HG03342 (cell line): ENCODE measurements around the gene AHNAK.

ENCODE experiments used
- ATAC-seq: cut with Tn5 transposase; IDR thresholded peaks from one replicate; pipeline ENCODE4 v1.9.1; 2021; ENCODE audit warnings: mild to moderate bottlenecking, moderate library complexity; ENCODE audit not compliant: unreplicated experiment

AHNAK gene

DNA sequence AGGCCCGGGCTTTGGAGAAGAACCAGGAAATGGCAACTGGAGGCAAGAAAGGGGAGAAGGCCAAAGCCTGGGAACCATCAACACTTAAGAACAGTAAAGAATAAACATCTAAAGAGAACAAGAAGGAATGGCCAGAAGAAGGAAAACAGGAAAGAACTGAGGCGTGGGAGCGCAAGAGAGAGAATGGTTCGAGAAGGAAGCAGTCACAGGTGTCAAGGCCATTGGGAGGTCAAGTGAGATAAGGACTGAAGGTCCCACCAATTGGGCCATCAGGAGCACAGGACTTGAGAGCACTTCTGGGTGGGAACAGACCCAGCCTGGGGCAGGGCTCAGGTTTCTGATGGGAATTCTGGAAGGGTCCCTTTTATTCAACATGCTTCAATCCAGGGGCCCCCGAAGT is 128.5 kb downstream of the AHNAK start:
- no peak for ATAC-seq

GRCh38 chr11:62416596-62416995 is 130.0 kb downstream of the AHNAK start:
- ATAC-seq = no peak

GRCh38 chr11:62413060-62413696 is 133.4 kb downstream of the AHNAK start:
- no peak for ATAC-seq

- no peak for ATAC-seq
Measured at GRCh38 chr11:62411524-62411923, 135.1 kb downstream of the AHNAK start.

DNA sequence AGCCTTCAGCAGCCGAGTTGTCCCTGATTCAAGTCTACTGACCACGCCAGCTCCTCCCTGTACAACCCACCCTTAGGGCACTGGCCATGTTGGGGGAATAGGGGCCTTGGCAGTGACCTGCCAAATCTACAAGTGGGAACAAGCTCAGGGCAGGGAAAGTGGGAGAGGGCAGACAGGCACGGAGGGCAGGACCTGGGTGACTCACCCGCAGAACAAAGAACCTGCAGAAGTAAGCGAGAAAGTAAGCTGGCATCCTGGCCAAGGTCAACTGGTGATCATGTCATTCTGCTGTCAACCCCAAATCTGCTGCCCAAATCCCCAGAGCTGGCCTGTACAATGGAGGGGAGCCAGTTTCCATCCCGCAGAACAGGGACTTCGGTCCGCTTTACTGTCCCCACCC is 135.6 kb downstream of the AHNAK start:
- no peak for ATAC-seq

- ATAC-seq = no peak
Measured at GRCh38 chr11:62409831-62410230, 136.8 kb downstream of the AHNAK start.

GRCh38 chr11:62406034-62406433 is 140.6 kb downstream of the AHNAK start:
- ATAC-seq = no peak

DNA sequence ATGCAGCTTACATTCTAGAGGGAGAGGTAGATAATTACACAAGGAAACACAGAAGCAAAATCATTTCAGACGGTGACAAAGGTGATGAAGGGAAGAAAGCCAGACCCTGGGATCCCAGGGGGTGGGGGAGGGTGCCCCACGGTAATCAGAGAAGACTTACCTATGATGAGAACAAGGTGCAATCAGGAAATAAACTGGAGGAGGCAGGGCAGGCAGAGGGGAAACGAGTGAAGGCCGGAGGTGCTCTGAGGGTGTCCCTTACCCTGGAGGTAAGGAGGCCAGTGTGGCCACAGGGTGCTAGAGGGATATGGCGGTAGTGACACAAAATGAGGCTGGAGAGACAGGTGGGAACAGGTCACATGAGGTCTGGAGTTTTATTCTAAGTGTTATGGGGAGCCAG is 141.7 kb downstream of the AHNAK start:
- no peak for ATAC-seq

DNA sequence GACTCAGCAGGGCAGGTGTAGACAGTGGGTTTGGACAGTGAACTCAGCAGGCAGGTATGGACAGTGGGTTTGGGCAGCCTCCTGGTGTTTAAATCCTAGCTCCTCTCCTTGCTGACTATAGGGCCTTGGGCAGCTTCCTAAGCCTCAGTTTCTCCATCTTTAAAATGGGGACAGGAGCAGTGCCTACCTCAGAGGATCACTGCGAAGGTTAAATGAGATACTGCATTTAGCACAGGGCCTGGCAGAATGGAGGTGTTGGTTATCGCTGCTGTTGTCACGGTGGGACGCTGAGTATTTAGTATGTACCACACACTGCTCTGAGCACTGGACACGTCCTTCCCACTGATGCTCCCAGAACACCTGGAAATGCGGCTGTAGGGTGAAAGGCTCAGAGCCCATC is 142.2 kb downstream of the AHNAK start:
- ATAC-seq = no peak

- ATAC-seq = no peak
Measured at GRCh38 chr11:62402960-62403730, 143.5 kb downstream of the AHNAK start.

DNA sequence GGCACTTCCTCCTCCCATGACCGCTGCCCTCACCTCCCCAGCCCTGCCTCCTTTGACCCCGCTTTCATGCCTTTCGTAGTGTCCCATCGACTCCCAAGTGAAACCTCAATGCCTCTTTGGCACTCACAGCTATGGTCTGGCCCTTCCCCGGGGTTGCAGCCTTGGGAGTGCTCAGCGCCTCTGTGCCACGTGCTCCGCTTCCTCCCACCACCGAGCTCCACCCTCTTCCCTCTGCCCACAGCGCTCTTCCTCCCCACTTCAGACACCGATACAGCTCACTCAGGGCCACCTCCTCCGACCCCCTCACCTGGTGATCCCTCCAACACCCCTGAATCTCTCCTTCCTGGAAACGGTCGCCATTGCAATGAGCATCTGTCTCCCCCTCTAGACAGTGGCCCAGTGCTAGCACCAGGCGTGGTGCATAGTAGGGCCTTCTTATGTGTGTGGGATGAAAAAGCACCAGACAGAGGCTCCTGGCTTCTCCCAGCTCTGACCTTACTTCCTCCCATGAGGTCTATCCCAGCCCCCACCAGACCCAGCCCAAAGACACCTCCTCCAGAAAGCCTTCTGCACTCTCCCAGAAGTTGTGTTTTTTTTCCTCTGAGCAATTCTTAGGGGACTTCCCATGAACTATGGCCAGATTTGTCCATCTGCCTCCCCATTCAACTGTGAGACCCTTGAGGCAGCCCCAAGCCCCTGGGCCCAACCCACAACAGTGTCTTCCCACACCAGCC is 144.2 kb downstream of the AHNAK start:
- no peak for ATAC-seq

DNA sequence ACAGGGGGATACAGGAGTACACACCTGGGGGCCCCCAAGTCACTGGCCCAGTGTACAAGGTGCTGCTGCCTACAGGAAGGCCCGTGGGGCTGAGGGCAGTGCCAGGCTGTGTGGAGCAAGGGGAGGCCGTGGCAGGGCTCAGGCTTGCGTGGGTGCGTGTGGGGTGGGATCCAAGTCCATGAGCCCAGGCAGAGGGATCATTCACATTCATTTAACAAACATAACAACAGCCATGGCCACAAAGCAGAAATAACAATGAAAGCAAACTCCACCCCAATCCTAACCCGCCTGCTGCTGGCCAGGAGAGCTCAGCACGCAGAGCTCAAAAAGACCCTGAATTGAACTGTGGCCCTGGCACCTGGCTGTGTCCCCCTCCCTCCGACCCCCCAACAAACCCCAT is 144.8 kb downstream of the AHNAK start:
- no peak for ATAC-seq

- no peak for ATAC-seq
Measured at GRCh38 chr11:62401356-62401755, 145.2 kb downstream of the AHNAK start.

GRCh38 chr11:62400760-62401159 is 145.8 kb downstream of the AHNAK start:
- ATAC-seq = no peak

- no peak for ATAC-seq
Measured at GRCh38 chr11:62400281-62400680, 146.3 kb downstream of the AHNAK start.

DNA sequence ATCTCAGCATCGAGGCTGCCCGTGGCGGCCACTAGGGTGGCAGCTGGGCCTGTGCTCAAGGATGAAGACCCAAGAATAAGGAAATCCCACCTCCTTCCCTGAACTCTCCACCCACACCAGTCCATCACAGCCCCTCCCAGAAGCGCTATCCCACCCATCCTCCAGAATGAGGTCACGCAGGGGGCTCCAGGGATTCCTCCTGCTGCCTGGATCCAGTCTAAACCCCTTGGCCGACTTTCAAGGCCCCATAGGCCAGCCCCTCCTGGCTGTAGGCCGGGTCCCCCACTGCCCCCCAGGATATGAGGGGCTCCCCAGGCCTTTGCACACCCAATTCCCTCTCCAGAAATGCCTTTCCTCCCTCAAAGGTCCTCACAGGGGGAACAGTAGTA is 146.7 kb downstream of the AHNAK start:
- ATAC-seq = no peak

DNA sequence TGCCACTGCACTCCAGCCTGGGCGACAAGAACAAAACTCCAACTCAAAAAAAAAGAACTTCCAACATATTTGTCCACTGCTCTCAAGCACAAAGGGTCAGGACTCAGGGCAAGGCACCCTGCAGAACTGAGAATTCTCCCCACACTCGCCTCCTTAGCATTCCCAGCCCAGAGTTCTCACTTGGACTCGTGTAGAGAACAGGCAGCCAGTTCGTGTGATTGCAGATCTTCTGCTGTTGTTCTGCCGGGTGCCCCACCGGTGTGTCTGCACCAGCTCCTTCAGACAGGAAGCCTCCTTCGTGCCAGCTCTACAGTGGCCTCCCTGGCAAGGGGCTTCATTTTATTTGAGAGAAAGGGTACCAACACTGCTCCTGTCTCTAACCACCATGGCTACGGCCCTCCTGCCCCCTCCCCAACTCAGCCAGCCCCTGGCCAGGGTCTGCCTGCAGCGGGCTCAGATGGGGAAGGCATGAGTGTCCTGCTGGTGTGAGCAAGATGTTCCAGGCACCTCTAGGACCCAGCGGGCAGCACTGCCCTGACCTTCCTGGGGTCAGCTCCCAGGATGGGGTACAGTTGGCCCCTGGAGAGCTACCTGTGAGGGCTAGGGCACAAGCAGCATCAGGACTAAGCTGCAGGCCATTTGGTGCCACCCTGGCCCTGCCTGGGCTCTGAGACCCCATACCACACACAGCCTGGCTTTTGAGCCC is 147.3 kb downstream of the AHNAK start:
- ATAC-seq = no peak

DNA sequence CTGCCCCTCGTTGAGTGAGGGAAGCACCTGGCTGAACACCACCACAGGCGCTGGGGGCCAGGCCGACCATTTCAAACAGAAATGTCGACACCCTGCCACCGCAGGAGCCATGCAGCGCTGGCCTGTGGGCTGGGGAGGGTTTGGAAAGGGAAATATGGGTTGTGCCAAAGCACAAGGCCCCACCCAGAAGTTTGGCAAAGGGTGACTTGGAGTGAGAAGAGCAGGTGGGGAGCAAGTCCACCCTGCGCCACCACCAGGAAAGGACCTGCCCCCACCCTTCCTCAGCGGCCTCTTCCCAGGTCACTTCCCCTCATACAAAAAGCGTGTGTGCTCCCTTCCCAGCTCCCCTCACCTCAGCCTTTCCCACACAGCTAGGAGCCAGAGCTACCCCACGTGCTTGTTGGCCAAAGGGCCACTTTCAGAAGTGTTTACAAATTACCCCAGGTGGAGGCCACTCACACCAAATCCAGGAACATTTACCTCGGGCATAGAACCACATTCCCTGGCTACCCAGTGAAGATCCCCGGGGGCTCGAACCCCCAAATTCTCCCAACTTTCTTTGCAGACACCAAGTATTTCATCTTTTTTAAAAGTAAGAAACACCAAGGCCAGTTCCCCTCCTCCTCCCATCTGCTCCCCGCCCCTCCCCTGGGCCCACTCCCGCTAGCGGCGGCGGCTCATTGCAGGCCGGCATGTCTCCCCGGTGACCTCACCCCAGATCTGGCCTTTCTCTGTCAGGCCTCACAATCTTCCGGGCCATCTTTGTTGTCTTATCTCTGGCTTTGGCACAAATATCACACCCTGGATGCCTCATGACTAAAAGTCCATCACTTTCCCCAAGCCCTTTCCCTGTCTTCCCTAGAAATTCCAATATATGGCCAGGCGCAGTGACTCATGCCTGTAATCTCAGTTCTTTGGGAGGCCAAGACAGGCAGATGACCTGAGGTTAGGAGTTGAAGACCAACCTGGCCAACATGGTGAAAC is 148.3 kb downstream of the AHNAK start:
- no peak for ATAC-seq

DNA sequence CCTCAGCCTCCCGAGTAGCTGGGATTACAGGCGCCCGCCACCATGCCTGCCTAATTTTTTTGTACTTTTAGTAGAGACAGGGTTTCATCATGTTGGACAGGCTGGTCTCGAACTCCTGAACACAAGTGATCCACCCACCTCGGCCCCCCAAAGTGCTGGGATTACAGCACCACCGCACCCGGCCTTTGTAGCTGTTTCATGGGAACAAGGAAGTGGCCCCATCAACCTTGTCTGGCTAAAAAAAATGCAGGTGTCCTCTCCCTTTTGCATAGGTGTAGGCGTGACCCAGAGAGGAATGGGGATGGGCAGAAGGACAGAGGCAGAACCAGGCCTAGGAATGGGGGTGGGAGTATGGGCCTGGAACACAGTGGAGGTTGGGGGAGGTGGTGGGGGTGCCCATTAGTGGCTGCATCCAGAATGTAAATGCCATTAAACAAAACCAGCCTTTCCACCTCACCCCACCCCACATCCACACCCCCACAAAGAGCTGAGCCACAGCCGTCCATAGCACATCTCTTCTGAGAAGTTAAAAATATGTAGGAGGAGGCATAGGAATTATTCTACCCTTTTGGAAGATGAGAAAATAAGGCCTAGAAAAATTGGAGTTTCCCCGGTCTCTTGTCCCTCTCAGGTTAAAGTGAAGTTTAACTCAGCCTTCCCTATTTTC is 150.6 kb downstream of the AHNAK start:
- ATAC-seq = no peak
